GM18858 (cell line): ENCODE measurements around the gene MANSC4.
A peak's percentile ranks its signal among the peaks of the same experiment; 100 is the strongest.

Experiments used
- ATAC-seq: cut with Tn5 transposase; IDR thresholded peaks from one replicate; pipeline ENCODE4 v1.9.1; 2021; ENCODE audit not compliant: unreplicated experiment

The MANSC4 gene

DNA sequence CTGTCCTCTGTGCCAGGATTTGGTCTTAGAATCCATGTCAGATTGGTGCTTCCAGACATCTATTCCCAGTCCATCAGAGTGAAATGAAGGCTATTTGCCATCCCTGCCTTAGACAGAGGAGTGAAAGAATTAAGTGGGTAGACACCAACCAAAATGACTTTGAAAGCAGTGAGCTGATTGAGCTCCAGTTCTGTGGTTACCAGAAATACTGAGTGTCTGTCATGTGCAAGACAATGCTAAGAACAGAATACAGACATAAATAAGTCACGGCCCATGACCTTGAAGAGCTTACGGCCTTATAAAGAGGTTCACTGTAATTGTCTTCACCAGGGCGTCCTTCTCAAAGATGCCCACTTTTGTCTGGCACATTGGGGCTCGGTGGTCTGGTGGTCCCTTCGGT is 21.6 kb upstream of the MANSC4 start:
- ATAC-seq = no peak

DNA sequence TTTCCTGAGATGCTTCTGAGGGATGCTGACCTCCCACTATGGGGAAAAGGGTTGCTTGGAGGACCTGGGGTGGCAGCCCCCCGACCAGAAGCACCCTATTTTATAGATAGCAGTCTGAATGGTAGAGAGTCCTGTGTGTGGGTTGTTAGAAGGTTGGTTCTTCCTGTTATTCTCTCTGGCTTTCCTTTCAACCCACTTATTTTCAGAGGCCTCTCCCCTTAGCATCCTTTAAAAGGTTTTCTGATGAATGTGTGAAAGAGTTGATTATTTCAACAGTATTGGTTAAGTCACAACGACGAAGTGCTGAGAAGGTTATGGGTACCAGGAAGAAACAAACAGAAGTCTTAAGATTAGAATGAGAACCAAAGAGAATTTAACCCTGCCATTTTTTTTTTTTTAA is 20.8 kb upstream of the MANSC4 start:
- no peak for ATAC-seq

DNA sequence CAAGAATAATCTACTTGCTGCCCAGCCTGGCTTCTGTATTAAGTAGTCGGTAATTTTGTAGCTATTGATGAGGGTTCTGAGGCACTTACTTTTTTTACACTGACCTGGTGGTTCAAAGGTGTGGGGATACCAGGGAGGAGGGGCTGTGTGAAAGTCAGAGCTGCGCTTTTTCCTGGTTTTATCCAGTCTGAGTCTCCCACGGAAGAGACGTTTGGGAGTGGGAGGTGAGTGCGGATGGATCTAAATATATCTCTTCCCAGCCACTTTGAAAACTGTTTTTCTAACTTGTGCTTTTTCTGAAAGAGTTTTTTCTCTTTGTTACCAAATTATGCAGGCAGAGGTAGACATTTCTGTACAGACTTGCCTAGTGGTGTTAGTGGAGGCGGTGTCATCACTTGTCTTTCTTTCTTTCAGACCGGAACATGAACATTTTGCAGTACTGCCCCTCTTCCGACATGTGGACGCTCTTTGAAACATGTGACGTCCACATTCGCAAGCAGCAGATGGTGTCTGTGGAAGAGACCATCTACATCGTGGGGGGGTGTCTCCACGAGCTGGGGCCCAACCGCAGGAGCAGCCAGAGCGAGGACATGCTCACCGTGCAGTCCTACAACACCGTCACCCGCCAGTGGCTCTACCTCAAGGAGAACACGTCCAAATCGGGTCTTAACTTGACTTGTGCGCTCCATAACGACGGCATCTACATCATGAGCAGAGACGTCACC is 17.4 kb upstream of the MANSC4 start:
- ATAC-seq = no peak

DNA sequence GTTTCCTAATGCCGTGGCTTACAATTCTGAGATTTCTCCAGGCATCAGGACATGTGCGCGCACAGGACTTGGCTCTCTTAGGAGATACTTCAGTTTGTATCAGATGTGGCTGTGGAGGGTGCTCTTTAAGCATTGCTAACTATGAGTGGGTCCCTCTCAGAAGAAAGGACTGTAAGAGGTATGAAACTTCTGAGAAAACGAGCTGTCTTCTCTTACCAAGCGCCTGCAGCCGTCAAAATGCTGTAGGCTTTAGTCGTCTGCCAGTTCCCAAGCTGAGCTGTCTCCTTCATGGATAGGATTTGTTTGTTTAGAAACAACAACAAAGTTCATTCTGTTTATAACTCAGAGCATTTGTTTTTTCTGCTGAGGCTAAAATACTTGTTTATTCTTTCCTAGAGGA is 16.1 kb upstream of the MANSC4 start:
- no peak for ATAC-seq

DNA sequence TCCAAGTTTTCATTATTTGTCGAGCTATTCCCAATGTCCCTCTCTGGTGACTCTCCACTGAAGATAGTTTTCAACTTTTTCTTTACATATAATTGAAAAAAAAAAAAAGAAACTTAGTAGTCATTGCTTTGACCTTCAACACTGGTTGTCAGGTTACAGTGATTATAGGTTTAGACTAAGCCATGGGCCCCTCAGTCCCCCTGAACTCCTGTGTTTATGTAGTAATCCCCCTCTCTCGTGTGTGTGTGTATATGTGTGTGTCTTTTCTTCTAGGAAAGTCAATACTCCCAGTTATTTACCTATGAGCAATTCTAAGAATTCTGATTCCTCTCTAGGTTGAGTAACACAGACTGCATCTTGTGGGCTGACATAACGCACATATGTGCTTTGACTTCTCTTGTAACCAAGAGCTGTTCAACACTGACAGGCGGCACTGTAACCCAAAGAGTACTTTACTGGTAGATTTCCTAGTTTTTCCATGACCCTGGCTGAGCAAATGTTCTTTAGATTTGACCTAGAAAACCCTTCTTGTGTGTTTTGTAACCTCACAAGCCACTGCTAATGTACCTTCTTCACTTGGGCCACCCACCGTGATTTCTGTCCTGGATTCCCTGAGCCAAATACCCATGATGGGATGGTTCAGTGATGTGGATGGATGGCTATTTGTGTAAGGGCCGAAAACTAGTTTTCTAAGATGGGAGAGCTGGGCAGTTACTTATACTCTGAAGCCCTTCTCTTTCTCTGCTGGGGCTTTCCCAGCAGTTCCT is 15.0 kb upstream of the MANSC4 start:
- ATAC-seq = no peak

DNA sequence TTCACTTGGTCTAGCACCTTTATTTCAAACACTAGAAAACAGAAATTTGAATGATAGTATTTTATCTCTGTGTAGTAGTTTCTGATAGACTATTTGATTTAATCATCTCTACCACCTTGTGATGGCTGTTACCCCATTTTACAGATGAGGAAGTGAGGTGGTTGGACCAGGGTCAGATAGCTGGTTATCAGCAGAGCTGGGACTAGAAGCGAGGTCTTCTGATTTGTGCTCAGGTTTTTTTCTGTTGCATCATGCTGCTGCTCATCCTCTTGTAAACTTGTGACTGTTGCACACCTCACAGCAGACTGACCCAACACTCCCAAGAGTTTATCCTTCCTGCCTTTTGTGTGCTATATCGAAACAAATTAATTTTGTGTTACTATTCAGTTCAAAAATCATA is 10.1 kb upstream of the MANSC4 start:
- no peak for ATAC-seq

DNA sequence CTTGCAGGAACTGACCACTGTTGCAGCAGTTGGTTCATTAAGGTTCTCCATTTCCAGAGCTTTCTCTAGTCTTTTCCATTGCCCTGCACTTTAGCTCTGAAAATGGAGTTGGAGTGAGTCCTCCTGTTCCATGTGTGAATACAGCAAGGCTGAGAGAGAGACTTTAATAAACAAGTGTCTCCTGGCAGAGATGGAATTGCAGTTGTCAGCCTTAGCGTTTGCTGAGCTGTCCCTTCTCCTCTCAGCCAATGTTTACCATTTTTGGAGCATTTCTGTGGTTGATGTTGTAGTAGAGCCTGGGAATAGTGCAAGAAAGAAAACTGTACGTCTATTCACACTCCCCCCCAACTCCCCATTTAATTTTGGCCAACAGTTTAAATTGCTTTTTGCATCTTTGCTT is 7.5 kb upstream of the MANSC4 start:
- ATAC-seq = no peak

DNA sequence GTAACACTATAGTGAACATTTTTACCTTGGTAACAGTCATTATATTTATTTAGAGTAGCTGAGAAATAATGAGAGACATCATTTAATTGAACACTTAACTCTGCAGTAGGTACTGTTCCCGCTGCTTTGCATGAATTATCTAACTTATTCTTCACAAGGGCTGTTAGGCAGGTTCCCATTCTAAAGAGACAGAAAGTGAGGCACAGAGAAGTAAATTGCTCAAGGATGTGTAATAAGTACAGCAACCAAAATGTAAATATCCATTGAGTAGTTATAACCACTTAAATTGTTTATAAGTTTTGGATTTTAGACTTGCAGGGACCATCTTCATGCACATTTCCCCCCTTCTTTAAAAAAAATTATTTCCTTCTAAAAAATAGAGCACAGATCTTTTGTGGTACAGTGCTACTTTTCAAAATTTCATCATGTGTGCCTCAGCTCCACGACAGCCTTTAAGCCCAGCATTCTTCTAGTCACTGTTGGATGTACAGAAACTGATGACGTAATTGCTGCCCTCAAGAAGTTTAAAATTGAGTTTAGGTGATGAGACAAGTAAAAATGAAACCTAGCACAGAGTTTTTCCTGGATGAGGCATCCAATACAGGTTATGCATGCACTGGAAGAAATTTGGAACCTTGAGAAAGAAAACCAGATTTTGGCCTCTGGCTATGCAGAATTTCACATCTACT is 6.0 kb upstream of the MANSC4 start:
- no peak for ATAC-seq

DNA sequence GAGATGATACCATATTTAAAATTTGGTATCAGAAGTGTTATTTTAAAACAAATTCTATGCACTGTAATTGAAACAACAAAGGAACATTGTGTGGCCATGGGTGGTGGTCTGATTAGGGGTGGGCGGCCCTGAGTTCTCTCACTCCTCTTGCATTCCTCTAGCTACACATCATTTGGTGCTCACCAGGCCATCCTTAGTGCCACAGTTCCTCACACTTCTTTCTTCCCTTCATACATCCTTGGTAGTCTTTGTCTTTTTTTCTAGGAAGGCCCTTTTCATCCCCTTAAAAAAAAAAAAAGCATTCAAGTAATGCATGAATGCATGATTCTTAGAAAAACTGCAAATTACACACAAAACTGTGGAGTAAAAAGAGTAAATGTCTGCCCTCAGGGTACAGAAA is 2.4 kb upstream of the MANSC4 start:
- no peak for ATAC-seq

DNA sequence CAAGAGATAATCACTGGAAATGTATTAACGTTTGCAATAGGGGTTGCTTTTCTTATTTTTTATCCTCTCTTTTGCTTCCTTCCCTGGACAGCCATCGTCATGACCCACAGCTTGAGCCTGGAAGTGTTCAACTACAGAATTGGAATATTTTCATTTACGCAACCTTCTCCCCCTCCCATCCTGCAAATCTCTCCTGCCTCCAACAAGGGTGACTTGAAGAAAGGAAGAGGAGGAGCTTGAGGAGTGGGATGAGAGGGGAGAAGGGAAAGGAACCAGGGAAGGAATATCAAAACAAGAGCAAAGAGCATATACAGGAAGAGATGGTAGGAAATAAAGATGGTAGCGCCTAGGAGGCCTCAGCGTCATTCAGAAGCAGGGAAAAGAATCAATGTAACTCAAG is 1.6 kb upstream of the MANSC4 start:
- no peak for ATAC-seq

DNA sequence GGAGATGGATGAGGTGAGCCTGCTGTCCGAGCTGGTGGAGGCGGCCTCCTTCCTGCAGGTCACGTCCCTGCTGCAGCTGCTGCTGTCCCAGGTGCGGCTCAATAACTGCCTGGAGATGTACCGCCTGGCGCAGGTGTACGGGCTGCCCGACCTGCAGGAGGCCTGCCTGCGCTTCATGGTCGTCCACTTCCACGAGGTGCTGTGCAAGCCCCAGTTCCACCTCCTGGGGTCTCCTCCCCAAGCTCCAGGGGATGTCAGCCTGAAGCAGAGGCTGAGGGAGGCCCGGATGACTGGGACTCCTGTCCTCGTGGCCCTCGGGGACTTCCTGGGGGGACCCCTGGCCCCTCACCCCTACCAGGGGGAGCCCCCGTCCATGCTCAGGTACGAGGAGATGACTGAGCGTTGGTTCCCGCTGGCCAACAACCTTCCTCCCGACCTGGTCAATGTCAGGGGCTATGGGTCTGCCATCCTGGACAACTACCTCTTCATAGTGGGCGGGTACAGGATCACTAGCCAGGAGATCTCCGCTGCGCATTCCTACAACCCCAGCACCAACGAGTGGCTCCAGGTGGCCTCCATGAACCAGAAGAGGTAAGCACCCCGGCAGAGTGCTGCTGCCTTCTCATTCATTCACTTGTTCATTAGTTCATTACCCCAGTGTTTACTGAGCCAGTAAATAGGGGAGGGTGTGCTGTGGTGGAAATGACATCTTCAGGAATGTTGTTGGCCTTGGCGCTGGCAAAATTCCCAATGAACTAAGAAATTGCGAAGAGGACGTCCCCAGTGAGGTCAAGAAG is 774 bp upstream of the MANSC4 start:
- ATAC-seq = peak; percentile 16

DNA sequence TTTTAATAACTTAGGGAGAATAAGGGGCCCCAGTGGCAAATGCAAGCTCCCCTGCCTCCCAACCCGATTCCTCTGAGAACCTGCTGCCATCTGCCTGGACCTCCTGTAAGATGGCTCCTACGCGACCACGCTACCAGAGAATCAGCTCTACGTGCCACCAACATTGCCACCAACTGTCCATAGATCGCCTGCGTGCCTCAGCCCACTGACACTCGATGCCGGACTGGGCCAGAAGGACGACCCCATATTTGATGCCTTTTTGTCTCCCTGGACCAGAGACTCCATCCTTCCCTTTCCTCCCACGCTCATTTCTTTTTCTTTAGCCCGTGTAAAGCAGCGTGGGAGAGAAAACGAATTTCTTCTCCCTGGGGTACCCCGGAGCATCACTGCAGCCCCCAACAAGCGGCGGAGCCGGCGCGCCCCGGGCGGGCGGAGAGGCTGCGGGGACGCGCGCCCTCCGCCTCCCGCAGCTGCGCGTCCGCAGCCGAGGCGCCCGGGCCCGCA is 568 bp downstream of the MANSC4 start:
- no peak for ATAC-seq

DNA sequence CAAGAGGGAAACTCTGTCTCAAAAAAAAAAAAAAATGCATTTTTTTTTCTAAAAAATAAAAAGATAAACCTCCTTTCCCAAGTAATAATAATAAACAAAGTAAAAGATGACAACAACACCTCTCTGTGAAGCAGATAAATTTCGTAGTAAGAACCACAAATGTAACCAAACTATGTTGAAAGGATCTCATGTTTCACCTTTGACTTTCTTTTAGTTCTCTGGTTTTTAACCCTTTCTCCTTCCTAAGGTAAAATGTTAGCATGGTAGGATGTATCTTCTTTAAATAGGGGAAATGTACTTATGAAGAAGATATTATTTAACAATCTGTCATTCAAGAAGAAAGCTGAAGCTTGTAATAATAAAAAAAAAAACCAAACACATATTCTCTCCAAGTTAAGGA is 1.8 kb downstream of the MANSC4 start:
- no peak for ATAC-seq

DNA sequence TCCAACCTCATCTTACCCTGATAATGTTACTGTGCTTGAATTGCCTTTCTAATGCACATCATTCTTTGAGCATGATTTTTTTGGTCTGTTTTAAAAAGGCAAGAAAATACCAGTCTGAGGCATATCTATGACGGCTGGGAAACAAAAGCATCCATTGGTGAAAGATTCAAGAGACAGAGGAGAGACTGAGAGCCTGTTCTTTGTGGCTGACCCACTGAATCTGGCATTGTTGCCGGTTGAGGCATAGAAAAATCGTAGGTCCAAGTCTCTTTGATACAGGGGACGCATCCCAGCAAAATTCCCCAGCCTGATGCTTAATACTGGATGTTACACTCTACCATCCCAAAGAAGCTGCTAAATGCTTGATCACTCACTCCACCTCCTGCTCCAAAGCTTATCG is 2.9 kb downstream of the MANSC4 start:
- ATAC-seq = no peak

DNA sequence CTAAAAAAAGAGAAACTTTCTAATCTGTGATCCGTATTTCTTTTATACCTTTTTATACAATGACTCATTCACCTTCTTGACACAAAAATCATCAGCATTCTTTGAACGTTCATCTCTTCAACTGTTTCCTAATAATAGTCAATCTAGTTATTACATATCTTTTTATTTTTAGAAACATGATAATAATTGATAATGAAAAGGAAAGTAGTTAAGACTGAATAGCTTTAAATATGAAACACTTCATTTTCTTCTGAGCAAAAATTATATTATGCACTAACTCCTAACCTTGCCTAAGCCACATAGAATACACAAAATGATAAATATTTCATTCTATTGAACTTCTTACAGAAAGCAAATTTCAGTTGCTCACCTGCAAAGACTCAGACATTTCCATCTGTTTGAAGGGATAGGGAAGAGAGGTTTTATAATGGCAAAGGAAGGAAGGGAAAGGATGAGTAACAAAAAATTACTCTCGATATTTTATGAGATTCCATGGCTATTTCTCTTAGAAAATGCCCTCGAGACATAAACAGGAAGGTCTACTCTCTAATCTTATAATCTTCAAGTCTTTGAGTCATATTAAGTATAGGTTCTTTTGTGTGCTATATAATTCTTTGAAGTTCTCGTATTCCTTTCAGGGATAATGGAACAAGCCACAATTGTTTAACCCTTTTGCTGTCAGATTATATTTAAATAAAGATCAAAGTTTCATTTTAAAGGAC is 7.5 kb downstream of the MANSC4 start:
- ATAC-seq = no peak

DNA sequence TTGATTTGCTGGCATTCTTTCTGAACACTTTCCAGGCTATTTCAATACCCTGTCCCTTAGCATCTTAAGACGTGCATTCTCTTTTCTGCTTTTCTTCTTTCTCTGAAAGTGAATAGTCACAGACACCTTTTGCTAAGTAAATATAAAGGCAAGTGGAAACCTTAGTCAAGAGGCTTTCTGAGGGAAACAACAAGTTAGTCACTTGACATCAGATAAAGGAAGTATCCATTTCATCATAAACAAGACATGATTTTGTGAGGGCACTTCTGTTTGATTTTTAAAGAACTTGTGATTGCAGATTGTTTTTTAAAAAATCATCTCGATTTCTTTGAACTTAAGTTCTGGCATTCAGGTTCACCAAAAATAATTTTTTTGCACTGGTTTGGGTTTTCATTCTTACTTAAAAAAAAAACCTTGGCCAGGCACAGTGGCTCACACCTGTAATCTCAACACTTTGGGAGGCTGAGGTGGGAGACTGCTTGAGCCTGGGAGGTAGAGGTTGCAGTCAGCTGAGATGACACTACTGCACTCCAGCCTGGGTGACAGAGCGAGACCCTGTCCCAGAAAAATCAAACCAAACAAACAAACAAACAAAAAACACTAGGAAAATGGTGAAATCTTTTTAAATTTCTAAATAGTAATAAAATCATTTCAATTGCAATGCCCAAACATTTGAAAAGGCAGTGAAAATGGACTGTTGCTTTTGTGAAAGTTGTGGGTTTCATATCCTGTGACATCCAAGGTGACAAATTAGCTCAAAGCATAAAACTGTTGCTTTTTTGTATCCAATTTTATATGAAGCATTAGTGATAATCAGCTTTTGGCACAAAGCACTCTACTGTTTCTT is 8.3 kb downstream of the MANSC4 start:
- no peak for ATAC-seq

DNA sequence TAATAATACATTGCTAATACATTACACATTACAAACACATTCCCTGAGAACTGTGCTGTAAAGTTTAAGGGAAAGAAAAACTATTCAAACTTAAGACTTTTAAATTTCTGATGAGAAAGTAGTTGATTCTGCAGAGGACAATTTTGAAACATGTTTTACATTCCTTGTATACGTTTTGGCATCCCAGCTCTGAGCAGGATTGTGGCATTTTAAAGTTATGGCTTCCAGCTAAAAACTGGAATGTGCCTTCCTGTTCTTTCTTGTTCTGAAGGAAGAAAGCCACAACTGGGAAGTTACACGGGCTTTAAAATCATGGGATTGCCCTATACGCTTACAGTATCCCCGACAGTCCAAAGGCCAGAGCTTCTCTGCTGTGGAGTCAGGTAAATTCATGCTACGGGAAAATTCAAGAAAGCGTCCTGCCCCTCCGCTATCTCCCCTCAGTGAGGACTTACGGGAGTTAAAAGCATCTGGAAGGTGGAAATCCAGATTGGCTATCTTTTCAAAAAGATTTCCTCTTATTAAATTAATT is 10.8 kb downstream of the MANSC4 start:
- ATAC-seq = no peak

DNA sequence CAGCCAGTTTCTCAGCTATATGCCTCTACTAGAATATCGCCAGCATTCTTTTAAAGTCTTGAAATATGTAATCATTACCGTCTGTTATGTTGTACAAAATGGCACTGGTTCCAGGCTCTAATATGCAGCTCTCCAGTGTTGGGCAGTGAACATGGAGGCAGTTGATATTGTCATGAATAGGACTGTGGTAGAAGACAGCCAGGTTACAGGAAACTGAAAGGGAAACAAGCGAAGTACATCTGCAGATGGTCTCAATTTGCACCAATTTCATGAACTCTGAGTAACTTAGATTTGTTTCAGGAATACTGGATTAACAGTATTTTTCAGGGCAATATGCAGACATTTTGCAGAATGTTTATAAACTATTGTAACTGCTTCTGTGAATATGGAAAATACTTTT is 13.4 kb downstream of the MANSC4 start:
- ATAC-seq = no peak

DNA sequence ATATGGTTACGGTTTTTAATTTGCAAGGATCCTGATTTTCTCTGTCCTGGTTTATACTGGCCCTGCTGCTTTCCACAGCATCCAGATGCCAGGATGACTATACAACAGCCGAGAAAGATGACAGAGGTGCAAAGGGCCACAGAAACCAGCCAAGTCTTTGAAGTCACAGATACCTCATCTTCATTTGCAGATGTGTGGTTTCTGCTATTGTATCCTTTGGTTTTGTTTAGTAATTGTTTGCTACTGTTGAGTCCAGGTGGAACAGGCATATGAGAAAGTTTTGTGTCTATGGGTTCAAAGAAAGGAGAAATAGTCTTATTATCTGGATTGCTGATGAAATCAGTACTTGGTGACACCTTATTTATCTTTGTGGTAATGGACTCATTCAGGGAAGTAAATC is 17.3 kb downstream of the MANSC4 start:
- no peak for ATAC-seq
